GM19455 (cell line): ENCODE data around the gene SCTR.

Experiments used
- ATAC-seq: cut with Tn5 transposase; IDR thresholded peaks from one replicate; pipeline ENCODE4 v1.9.1; 2021; ENCODE audit not compliant: unreplicated experiment

The SCTR gene

DNA sequence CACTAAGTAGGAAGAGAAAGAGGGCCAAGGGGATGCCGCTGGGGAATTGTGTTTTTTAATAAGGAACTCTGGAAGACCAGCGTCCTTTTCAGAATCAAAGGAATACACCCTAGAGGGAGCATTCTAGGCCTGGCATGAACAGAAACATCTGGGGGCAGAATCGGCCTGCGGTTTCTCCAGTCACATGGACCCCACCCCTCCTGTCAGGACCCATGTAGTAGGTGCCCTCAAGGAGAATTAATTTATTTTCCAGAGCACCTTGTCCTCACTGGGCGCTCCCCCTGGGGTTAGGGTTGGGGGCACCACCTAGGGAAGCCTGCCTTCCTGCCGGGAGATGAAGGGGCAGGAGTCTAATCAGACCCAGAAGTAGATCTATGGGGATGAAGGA lies 48.4 kb downstream of the SCTR start:
- ATAC-seq, result no peak

GRCh38 chr2:119475225-119475856 lies 48.9 kb downstream of the SCTR start:
- ATAC-seq, result no peak

- no peak for ATAC-seq
These were observed 49.7 kb downstream of the SCTR start for GRCh38 chr2:119474371-119475224.

GRCh38 chr2:119473621-119474370 lies 50.5 kb downstream of the SCTR start:
- no peak for ATAC-seq

DNA sequence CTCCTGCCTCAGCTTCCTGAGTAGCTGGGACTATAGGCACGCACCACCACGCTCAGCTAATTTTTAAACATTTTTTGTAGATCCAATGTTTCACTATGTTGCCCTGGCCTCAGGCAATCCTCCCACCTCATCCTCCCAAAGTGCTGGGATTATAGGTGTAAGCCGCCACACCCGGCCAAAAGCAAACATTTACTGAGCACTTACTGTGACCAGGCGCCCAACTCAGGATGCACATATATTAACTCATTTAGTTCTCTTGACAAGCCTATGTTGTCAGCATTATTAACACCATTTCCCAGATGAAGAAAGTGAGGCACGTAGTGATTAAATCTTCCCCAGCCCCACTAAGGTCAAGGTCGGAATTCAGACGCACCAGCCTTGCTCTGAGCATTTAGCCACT lies 51.5 kb downstream of the SCTR start:
- no peak for ATAC-seq

DNA sequence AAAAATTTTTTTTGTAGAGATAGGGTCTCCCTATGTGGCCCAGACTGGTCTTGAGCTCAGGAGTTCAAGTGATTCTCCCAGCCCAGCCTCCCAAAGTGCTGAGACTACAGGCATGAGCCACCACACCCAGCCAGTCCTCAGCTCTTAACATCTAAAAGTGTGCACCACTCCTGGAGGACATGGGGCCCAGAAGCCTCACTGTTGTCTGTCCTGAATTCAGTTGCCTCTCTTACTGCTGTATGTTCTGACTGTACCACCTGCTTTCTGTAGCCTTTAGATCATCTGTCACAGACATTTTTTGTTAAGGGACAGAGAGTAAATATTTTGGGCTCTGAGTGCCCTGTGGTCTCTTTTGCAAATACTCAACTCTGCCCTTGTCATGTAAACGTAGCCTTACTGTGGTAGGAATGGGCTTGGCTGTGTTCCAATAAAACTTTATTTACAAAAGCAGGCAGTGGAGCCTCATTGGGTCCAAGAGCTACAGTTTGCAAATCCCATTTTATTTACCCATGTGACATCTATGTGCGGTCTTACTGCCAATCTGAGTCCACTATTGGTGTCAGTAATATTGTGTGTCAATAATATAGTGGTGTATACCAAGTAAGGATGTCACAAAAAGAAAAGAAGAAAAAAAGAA lies 54.5 kb downstream of the SCTR start:
- no peak for ATAC-seq

- no peak for ATAC-seq
These were observed 55.2 kb downstream of the SCTR start for GRCh38 chr2:119469131-119469530.

DNA sequence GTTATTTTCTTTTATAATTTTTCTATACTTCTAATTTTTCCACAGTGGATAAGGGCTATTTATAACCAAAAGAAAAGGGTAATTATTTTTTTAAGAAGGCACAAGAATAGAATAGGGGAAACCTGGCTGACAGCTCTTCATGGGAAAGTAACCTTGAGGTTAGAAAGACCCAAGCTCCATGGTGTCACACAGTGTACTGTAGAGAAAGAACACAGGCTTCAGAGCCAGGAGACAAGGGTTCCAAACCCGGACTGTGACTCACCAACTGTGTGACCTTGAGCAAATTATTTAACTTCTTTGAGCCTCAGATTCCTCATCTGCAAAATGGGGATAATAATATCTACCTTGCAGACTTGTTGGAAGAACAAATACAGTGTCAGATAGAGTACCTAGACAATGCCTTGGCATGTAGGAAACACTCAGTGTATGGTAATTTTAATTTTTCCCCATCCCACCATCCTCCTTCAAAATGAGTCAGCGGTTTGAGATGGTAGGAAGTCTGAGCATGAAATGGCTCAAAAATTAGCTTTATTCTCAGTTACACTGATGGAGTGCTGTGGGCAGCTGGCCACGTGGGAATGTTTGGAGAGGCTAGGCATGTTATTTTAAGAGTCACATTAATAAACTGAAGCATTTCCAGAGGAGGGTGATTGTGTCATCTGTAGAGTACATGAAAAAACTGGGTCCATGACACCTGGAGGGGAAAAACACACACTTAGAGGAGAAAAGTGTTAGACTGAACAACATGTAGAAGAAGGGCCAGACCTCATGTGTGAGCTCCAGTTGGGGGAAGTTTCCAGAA lies 55.9 kb downstream of the SCTR start:
- ATAC-seq, result no peak

- ATAC-seq, result no peak
These were observed 57.9 kb downstream of the SCTR start for GRCh38 chr2:119466373-119466772.

- ATAC-seq, result no peak
These were observed 58.6 kb downstream of the SCTR start for GRCh38 chr2:119465687-119466086.

DNA sequence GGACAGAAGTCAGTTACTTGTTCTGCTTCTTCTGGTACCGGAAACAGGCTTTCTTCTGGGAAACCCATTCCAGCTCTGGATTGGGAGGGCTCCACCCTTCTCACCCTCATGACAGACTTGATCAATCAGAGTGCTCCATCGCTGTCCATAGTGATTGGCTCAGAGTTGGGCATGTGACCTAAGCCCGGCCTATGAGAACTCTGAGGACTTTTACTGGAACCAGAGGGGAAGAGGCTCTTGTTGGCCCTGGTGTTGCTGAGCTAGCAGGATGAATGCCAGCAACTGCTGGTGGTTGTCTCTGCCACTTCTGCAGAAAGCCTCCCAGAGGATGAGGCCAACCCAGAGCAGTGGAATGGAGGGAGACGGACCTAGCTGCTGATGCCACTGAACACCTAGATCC lies 59.3 kb downstream of the SCTR start:
- no peak for ATAC-seq

DNA sequence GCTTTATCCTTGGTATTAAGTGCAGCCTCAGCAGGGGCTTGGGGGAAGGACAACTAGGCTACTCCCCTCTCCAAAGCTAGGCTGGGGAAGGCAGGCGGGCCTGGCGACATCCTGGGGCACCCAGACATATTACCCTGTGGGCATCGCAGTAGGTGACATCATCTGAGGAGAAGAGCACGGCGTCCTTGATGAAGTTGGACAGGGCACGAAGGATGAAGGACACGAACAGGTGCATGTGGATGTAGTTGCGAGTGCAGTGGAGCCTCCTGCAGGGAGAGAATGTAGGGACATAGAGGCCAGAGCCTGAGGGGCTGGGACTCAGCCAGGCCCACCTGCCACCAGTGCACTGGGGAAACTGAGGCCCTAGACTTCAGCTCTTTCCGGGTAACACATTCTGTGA lies 60.3 kb downstream of the SCTR start:
- no peak for ATAC-seq

GRCh38 chr2:119463136-119463535 lies 61.1 kb downstream of the SCTR start:
- ATAC-seq, result no peak

DNA sequence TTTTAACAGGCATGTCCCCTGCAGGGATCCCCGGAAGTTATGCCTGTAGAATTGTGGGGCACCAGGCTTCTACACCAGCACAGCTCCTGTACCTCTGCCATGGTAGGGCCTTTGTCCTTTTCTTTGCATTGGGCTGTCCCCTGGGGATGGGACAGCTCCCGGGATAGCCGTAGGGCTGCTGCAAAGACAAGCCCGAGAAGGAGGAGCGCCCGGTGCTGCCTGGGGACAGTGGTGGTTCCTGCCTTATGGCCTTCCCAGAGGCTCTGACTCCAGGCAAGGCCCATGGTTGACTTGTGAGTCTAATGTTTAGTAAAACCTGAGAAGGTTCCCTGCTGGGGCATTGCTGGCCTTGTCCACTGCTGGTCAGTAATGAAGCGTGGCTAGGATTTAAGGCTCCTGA lies 61.7 kb downstream of the SCTR start:
- no peak for ATAC-seq

DNA sequence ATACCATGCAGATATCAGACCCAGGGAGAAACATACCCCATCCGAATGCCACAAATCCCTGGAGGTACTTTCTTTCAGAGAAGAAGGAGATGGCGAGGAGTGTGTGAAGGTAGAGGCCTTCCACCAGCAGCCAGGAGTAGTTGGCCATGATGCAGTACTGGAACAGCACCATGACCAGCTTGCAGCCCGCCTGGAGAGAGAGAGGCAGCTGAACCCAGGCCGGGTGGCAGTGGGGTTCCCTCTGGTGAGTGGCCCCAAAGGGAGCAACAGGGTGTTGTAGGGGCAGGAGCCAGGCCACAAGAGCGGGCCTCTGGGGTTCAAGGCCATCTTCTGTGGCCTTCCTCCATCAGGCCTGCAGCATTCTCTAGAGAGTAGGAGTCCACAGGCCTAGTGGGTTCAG lies 62.5 kb downstream of the SCTR start:
- no peak for ATAC-seq

GRCh38 chr2:119460076-119460475 lies 64.2 kb downstream of the SCTR start:
- no peak for ATAC-seq

DNA sequence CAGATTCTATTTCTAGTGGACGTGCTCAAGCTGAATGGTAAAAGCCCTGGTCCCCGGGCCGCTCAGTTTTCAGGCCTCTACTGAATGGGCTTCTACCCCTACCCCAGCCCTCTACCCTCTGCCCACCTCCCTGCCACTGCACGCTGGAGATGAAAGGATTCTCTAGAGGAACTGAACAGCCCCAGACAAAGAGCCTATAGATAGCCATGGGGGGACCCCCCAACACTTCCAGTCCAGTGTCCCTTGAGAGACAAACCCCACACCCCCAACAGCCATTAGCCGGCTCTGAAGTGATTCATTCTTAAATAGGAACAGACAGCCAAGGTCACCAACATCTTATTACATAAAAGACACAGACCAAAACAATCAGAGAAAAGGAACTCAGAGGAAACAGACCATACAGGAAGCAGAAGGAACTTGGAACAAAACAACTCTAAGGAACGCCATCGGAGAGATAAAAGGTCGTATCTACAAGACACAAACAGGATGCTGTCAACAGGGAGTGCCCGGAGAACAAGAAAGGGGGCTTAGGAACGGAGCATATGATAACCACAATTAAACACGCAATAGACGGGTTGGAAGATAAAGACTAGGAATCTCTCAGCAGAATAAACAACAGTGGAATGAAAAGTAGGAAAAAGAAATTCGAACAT lies 69.1 kb downstream of the SCTR start:
- no peak for ATAC-seq

GRCh38 chr2:119453972-119454593 lies 70.2 kb downstream of the SCTR start:
- no peak for ATAC-seq

DNA sequence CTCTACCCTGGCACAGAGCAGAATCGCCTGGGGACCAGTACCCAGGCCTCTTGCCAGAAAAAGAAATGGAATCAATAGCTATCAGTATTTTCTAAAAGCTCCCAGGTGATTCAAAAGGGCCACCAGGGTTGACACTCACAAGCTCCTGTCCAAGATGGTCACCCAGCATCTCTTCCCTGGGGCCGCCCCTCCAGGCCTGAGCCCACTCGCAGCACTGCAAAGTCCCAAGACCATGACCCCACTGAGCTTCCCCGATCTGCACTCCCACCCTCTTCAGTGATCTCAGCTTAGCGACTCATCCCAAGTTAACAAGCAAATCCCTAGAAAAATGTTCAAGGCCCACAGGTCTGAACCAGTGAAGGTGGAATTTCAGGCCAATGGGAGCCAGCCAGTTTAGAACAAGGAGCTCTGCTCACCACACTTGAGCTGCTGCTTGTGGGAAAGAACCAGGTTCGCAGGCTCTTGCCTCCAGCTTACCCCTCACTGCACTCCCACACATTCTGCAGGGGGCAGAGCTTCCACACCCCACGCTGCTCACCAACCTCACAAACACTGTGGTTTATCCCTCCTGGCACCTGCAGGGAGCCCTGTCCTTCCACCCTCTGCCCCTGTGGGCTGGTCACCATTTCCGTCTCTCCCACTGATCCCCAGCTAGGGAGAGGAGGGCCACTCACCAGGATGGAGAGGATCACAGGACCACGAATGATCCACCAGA lies 72.8 kb downstream of the SCTR start:
- ATAC-seq, result no peak
